Thyroid gland (tissue), 4 donors: ENCODE measurements around the gene MUTYH.

Experiments
- CTCF ChIP-seq, 6 experiments: fragments of 200-600 bp in 3 of 6; fragments of 450-650 bp in 3 of 6; sonication (generic) in 3 of 6; IDR thresholded peaks; one replicate each; pipeline ENCODE4 v1.5.1; 2016 to 2019; ENCODE audit warnings: antibody characterized with exemption in 6 of 6, mild to moderate bottlenecking in 2 of 6, inconsistent platforms in 1 of 6, moderate library complexity in 1 of 6
- POLR2A ChIP-seq, 2 donors: fragments of 450-650 bp; IDR thresholded peaks; one replicate each; pipeline ENCODE4 v1.6.1; 2017; ENCODE audit warnings: antibody characterized with exemption in 2 of 2, mild to moderate bottlenecking in 2 of 2, moderate library complexity in 1 of 2

DNA sequence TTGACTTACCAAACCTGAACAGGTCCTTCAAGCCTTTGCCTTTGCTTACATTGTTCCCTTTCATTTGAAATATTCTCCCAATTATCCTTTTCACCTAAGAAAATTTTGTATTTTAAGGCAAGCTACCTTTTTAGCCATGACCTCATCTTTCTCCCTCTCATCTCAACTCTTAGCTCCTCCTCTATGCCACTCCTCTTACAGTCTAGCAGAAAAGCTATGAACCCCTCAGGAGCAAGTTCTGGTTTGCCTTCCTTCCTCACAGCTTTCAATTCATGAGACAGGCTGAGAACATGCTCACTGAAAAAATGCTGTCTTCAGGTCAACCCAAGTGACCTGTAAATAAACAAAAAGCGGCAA is 8.3 kb upstream of the MUTYH start:
- TF ChIP-seq CTCF (IDR thresholded peaks at IDR 0.05) (no peak), POLR2A (IDR thresholded peaks at IDR 0.05) (peak in 1 of 2 donors; percentile 9)
